GM12878 (cell line): ENCODE results near the gene BCAS4. TPM values are rescaled to one million over a fixed set of nuclear protein-coding genes. Genes with fewer than 3 reads are reported as not detected.

Experiments
- ATAC-seq: fragments of 200-7000 bp; cut with Tn5 transposase; 3 replicates; pipeline ENCODE4 v1.9.1; 2020; ENCODE audit warnings: mild to moderate bottlenecking, moderate library complexity
- BruUV-seq: library from RNA; stranded (reverse); fragments of 400-500 nt; replicated peaks from 2 replicates; lab custom pipeline; 2021; lab: Mats Ljungman, UMichigan
- CTCF ChIA-PET: fragments of 300-600 bp; sonication (Branson Sonifier 250); formaldehyde crosslinking; extraction: SDS; loops from one replicate; lab custom pipeline; 2021; ENCODE audit warnings: inconsistent platforms; lab: Yijun Ruan, JAX
- POLR2A ChIA-PET: fragments of 350-600 bp; formaldehyde crosslinking; extraction: SDS; loops from one replicate; lab custom pipeline; 2021; ENCODE audit warnings: inconsistent platforms; lab: Charles Lee
- RAD21 ChIA-PET: fragments of 300-600 bp; sonication (Branson Sonifier 250); formaldehyde crosslinking; loops from one replicate; lab custom pipeline; 2023; ENCODE audit warnings: antibody characterized with exemption; ENCODE audit not compliant: unreplicated experiment; lab: Charles Lee
- SMC1A ChIA-PET: fragments of 300-600 bp; sonication (Branson Sonifier 250); formaldehyde crosslinking; loops from one replicate; lab custom pipeline; 2023; ENCODE audit not compliant: unreplicated experiment, uncharacterized antibody; lab: Charles Lee
- DNase-seq: peaks from one replicate; pipeline ENCODE4 v3.0.0-alpha.2; 2011; ENCODE audit warnings: low read depth, low spot score
- FAIRE-seq: peaks from 3 replicates; lab custom pipeline; 2011; peaks lifted over from hg19 to GRCh38; lab: Jason Lieb, UNC
- H2AFZ ChIP-seq: 2 replicates; pipeline ENCODE4 v1.6.0; 2011; ENCODE audit warnings: low read depth, low read length, control low read depth; ENCODE audit not compliant: control insufficient read depth
- H3K27ac ChIP-seq: 2 replicates; pipeline ENCODE4 v1.5.1; 2011; ENCODE audit warnings: control low read depth; ENCODE audit not compliant: control insufficient read depth, insufficient read depth
- H3K27me3 ChIP-seq, 2 experiments: replicated peaks in 1 of 2; 2 replicates each; pipeline versions ENCODE4 v1.6.0 to v1.6.1; 2011; ENCODE audit warnings: low read length in 1 of 2; ENCODE audit not compliant: control insufficient read depth in 2 of 2, insufficient read depth in 2 of 2
- H3K36me3 ChIP-seq, 2 experiments: 2 replicates each; pipeline ENCODE4 v1.5.1; 2011; ENCODE audit warnings: low read length in 1 of 2; ENCODE audit not compliant: control insufficient read depth in 2 of 2, insufficient read depth in 2 of 2
- H3K4me1 ChIP-seq: 2 replicates; pipeline ENCODE4 v1.6.1; 2011; ENCODE audit warnings: mild to moderate bottlenecking, low read length, moderate library complexity, mixed read lengths; ENCODE audit not compliant: control insufficient read depth, insufficient read depth
- H3K4me2 ChIP-seq: 2 replicates; pipeline ENCODE4 v1.6.0; 2011; ENCODE audit warnings: control low read depth; ENCODE audit not compliant: control insufficient read depth, insufficient read depth
- H3K4me3 ChIP-seq: fragments of 200-600 bp; sonication (generic); 2 replicates; pipeline ENCODE4 v1.5.1; 2016
- H3K79me2 ChIP-seq: 2 replicates; pipeline ENCODE4 v1.6.0; 2011; ENCODE audit warnings: low read length; ENCODE audit not compliant: control insufficient read depth, insufficient read depth
- H3K9ac ChIP-seq: 2 replicates; pipeline ENCODE4 v1.8.0; 2011; ENCODE audit warnings: low read length, control low read depth, mixed read lengths; ENCODE audit not compliant: control insufficient read depth, insufficient read depth
- H3K9me3 ChIP-seq: replicated peaks from 3 replicates; pipeline ENCODE4 v1.5.1; 2011; ENCODE audit warnings: mild to moderate bottlenecking, low read length; ENCODE audit not compliant: control insufficient read depth, insufficient read depth
- H4K20me1 ChIP-seq: 2 replicates; pipeline ENCODE4 v1.6.0; 2011; ENCODE audit not compliant: control insufficient read depth, insufficient read depth
- CEBPB ChIP-seq, 2 experiments: fragments of 150-350 bp in 1 of 2; IDR thresholded peaks; 2 replicates each; pipeline ENCODE4 v1.6.1; 2012 to 2014; ENCODE audit warnings: low read depth in 2 of 2, low read length in 2 of 2, borderline replicate concordance in 1 of 2, inconsistent platforms in 1 of 2
- CREM ChIP-seq: IDR thresholded peaks from 2 replicates; pipeline ENCODE4 v1.6.1; 2014; ENCODE audit warnings: antibody characterized with exemption, low read depth
- EED ChIP-seq: sonication (generic); IDR thresholded peaks from 2 replicates; pipeline ENCODE4 v1.6.1; 2016; ENCODE audit warnings: antibody characterized with exemption, low read depth
- ELK1 ChIP-seq: IDR thresholded peaks from 2 replicates; pipeline ENCODE4 v1.6.1; 2012; ENCODE audit warnings: low read depth, low read length, improper control_type of control experiment
- HDAC2 ChIP-seq: fragments of 200-600 bp; sonication (generic); IDR thresholded peaks from 2 replicates; pipeline ENCODE4 v1.6.1; 2017
- IRF5 ChIP-seq: fragments of 450-650 bp; IDR thresholded peaks from 2 replicates; pipeline ENCODE4 v1.6.1; 2017; ENCODE audit warnings: borderline replicate concordance
- JUND ChIP-seq: IDR thresholded peaks from 2 replicates; pipeline ENCODE4 v1.6.1; 2012; ENCODE audit warnings: low read depth, mild to moderate bottlenecking, low read length, improper control_type of control experiment, moderate library complexity
- NR2C2 ChIP-seq: IDR thresholded peaks from 2 replicates; pipeline ENCODE4 v1.6.1; 2011; ENCODE audit warnings: borderline replicate concordance, low read depth; ENCODE audit not compliant: control insufficient read depth, insufficient read length
- PAX8 ChIP-seq: fragments of 450-650 bp; IDR thresholded peaks from 2 replicates; pipeline ENCODE4 v1.6.1; 2017; ENCODE audit warnings: mild to moderate bottlenecking, moderate library complexity
- POLR2AphosphoS5 ChIP-seq: IDR thresholded peaks from 2 replicates; pipeline ENCODE4 v1.6.1; 2011; ENCODE audit warnings: mild to moderate bottlenecking, low read length, inconsistent platforms
- RAD21 ChIP-seq: IDR thresholded peaks from 2 replicates; pipeline ENCODE4 v1.6.1; 2011; ENCODE audit warnings: mild to moderate bottlenecking, low read depth, low read length, moderate library complexity; ENCODE audit not compliant: insufficient read depth
- SPI1 ChIP-seq: IDR thresholded peaks from 2 replicates; pipeline ENCODE4 v1.6.1; 2011; ENCODE audit warnings: low read depth, mild to moderate bottlenecking, low read length, moderate library complexity, borderline replicate concordance; ENCODE audit not compliant: insufficient read depth
- SREBF1 ChIP-seq: IDR thresholded peaks from 2 replicates; pipeline ENCODE4 v1.6.1; 2012; ENCODE audit warnings: mild to moderate bottlenecking, low read length
- STAT1 ChIP-seq: fragments of 450-650 bp; conservative IDR thresholded peaks from 2 replicates; pipeline ENCODE4 v1.6.1; 2014; ENCODE audit warnings: antibody characterized with exemption, mild to moderate bottlenecking
- WGBS: methylation state at CpG from one replicate; pipeline ENCODE4 v1.1.6; 2016; ENCODE audit warnings: low lambda C conversion rate; ENCODE audit not compliant: insufficient replicate concordance, insufficient coverage; ENCODE audit errors: missing lambda C conversion rate; 5-methylcytosine and 5-hydroxymethylcytosine counted together
- in situ Hi-C: fragments of 300-500 bp; cut with MboI; formaldehyde crosslinking; loops from 9 replicates; pipeline ENCODE4 v1.14.3; 2018; ENCODE audit warnings: mixed read lengths
- intact Hi-C: fragments of 100-400 bp; cut with micrococcal nuclease; formaldehyde crosslinking; loops from one replicate; pipeline ENCODE4 v1.14.2; 2022; ENCODE audit not compliant: unreplicated experiment
- polyA plus RNA-seq, 11 experiments: library from polyadenylated mRNA; depleted of rRNA in 4 of 11; unstranded in 6 of 11; stranded (reverse) in 5 of 11; fragments of >200 nt; fragmentation: Nextera tagmentation in 4 of 11; fragmentation: Illumina TruSeq in 1 of 11; extraction: Ambion mirVana in 4 of 11; extraction: Trizol in 1 of 11; gene quantifications; 1 replicate in 1 of 11; 2 replicates in 10 of 11; pipeline versions ENCODE4 v1.2.1 to v1.2.3, GENCODE V29; 2011 to 2016; ENCODE audit warnings: inconsistent platforms in 2 of 11, missing spikeins in 2 of 11, low read depth in 1 of 11
- total RNA-seq, 4 experiments: library from RNA; depleted of rRNA in 3 of 4; stranded (reverse); fragments of >200 nt in 3 of 4; fragmentation: Illumina TruSeq in 1 of 4; extraction: Trizol in 1 of 4; gene quantifications; 2 replicates each; pipeline versions ENCODE4 v1.2.1 to v1.2.3, GENCODE V29; 2013 to 2021

The BCAS4 gene
- total and polyA plus RNA-seq, 10 of the 15 experiments (the other 5 are each of a cell fraction or from before 2014, with no cell fraction given): 14.8 to 214 (median 65.3) TPM

- POLR2A ChIA-PET: no interaction called here
- Histone ChIP-seq H3K9ac (no peak overlapping the region), H3K27me3 (no peaks in the 10 kb centered on the region), H3K4me3 (no peak overlapping the region), H3K79me2 (peaks cover 62% of the 10 kb centered on the region), H3K4me2 (no peak overlapping the region), H3K27ac (no peak overlapping the region), H2AFZ (no peak overlapping the region), H3K4me1 (no peaks in the 10 kb centered on the region)
- RAD21 ChIA-PET: interaction anchor here (1.9 kb wide), 1 partner anchor 13 kb away, joined by 7 read pairs; no protein-coding TSS in a partner anchor
- CTCF ChIA-PET: interaction anchor here (0.8 to 1.4 kb wide), 8 partner anchors 8 to 109 kb away, joined by 3 to 5 read pairs (median 3); partner anchors contain the start of gene BCAS4
- BruUV-seq: no TSS peak
- SMC1A ChIA-PET: interaction anchor here (1.3 to 2.5 kb wide), 4 partner anchors 8 to 104 kb away, joined by 4 to 10 read pairs (median 6); no protein-coding TSS in a partner anchor
- DNase-seq (no peak), ATAC-seq (no peak)
- intact Hi-C loops: no loop called here
- no peak for TF ChIP-seq PAX8
- TF ChIP-seq, all 136 proteins: peak for 0
- H3K9me3 ChIP-seq: no peaks in the 10 kb centered on the region
- peaks cover 9% of the 10 kb centered on the region for H4K20me1 ChIP-seq
- no peak for FAIRE-seq
- peaks cover 7 to 27% of the 10 kb centered on the region in 2 experiments for H3K36me3 ChIP-seq
- in situ Hi-C loops: no loop called here
- WGBS: over 99% methylated on average over 8 of the region's 8 CpGs
These were observed 108.6 kb downstream of the BCAS4 start for GRCh38 chr20:50903353-50904051.

- H4K20me1 ChIP-seq: peaks cover 9% of the 10 kb centered on the region
- no peak overlapping the region for H2AFZ ChIP-seq
- ChIA-PET SMC1A (interaction anchor here (1.3 to 1.7 kb wide), 2 partner anchors 11 to 105 kb away, joined by 5 to 6 read pairs; no protein-coding TSS in a partner anchor), CTCF (interaction anchor here (1.1 to 1.4 kb wide), 3 partner anchors 26 to 109 kb away, joined by 3 to 5 read pairs (median 5); partner anchors contain the start of gene BCAS4), RAD21 (interaction anchor here (1.9 kb wide), 1 partner anchor 12 kb away, joined by 7 read pairs; no protein-coding TSS in a partner anchor), POLR2A (no interaction called here)
- H3K4me2 ChIP-seq: no peak overlapping the region
- no peak; the same call in 1 of the 3 replicates for ATAC-seq
- BruUV-seq: no TSS peak
- no peaks in the 10 kb centered on the region for H3K4me1 ChIP-seq
- H3K4me3 ChIP-seq: no peak overlapping the region
- H3K27me3 ChIP-seq: no peaks in the 10 kb centered on the region
- peak; percentile 27 for FAIRE-seq
- H3K9ac ChIP-seq: no peak overlapping the region
- peaks cover 7 to 27% of the 10 kb centered on the region in 2 experiments for H3K36me3 ChIP-seq
- intact Hi-C loops (no loop called here), in situ Hi-C loops (no loop called here)
- H3K79me2 ChIP-seq: peaks cover 68% of the 10 kb centered on the region
- H3K27ac ChIP-seq: no peak overlapping the region
- WGBS: 78% methylated on average over 6 of the region's 6 CpGs
- no peak for DNase-seq
- H3K9me3 ChIP-seq: no peaks in the 10 kb centered on the region
- TF ChIP-seq HDAC2 (no peak), POLR2AphosphoS5 (no peak), RAD21 (no peak), IRF5 (no peak), SREBF1 (no peak), STAT1 (no peak), EED (no peak), NR2C2 (no peak), ELK1 (no peak), CREM (no peak), JUND (no peak), CEBPB (IDR thresholded peaks at IDR 0.05; ENCODE audit: borderline replicate concordance in 1 of 2, low read depth in 2 of 2, low read length in 2 of 2) (no peak), SPI1 (no peak)
These were observed 109.3 kb downstream of the BCAS4 start for GRCh38 chr20:50904067-50904570.
